Measurements from ENCODE around the gene COL6A5. TPM values are rescaled to one million over a fixed set of nuclear protein-coding genes. Genes with fewer than 3 reads are reported as not detected.
"Not testable (repeated sequence)": the region's sequence is repeated elsewhere in the genome, so short reads cannot be mapped to it uniquely, and the experiment has no call there.

The COL6A5 gene
- total RNA-seq, 1 experiment from 2014 or later: not detected

- H3K36me3 ChIP-seq (ENCODE audit: control insufficient read depth, insufficient read depth, low read length); H3K4me3 Mint-ChIP-seq (ENCODE audit: unreplicated experiment); H3K9me3 ChIP-seq; H3K27me3 Mint-ChIP-seq (ENCODE audit: insufficient read depth, unreplicated experiment); intact Hi-C loops (cut with micrococcal nuclease; ENCODE audit: unreplicated experiment); H3K4me1 ChIP-seq; H3K27ac Mint-ChIP-seq (ENCODE audit: unreplicated experiment); CTCF ChIA-PET; H3K27me3 ChIP-seq (replicated peaks; ENCODE audit: control insufficient read depth, insufficient read depth, low read length); H3K4me3 ChIP-seq (ENCODE audit: low read depth, low read length); BruUV-seq (replicated peaks); H3K36me3 Mint-ChIP-seq (ENCODE audit: insufficient read depth, unreplicated experiment); POLR2A ChIA-PET: not testable (repeated sequence)
- Mint-ChIP-seq H3K9me3 (ENCODE audit: unreplicated experiment) (peaks cover 24% of the 10 kb centered on the region), H3K4me1 (ENCODE audit: low read depth, unreplicated experiment) (peaks cover 11% of the 10 kb centered on the region)
- peak; percentile 51 to 59 for DNase-seq
Measured at GRCh38 chr3:130448155-130448554, 102.7 kb downstream of the COL6A5 start.

DNA sequence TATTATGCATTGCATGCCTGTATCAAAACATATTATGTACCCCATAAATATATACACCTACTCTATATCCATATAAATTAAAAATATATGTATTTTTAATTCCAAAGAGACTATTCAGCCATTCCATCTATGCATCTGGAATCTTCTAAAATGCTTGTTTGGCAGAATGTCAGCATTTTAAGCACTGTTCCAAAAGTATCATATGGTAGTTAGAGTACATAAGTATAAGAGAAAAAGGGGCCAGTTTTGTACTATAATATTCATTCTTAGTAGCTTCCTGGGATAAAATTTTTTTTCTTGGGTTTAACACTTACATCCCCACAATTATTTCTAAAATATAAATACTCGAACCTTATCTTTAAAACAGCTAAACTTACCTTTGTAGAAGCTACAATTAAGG lies 111.1 kb downstream of the COL6A5 start:
- intact Hi-C loops (cut with micrococcal nuclease; ENCODE audit: unreplicated experiment): no loop called here
- DNase-seq: no peak
- Mint-ChIP-seq H3K36me3 (ENCODE audit: insufficient read depth, unreplicated experiment) (no peaks in the 10 kb centered on the region), H3K9me3 (ENCODE audit: unreplicated experiment) (peaks cover 7% of the 10 kb centered on the region), H3K27ac (ENCODE audit: unreplicated experiment) (no peak overlapping the region), H3K4me1 (ENCODE audit: low read depth, unreplicated experiment) (peaks cover 6% of the 10 kb centered on the region), H3K4me3 (ENCODE audit: unreplicated experiment) (no peak overlapping the region), H3K27me3 (ENCODE audit: insufficient read depth, unreplicated experiment) (no peaks in the 10 kb centered on the region)
- ChIA-PET POLR2A (no interaction called here), CTCF (no interaction called here)
- Histone ChIP-seq H3K4me1 (no peaks in the 10 kb centered on the region), H3K4me3 (ENCODE audit: low read depth, low read length) (no peak overlapping the region), H3K27me3 (replicated peaks; ENCODE audit: control insufficient read depth, insufficient read depth, low read length) (no peaks in the 10 kb centered on the region), H3K36me3 (ENCODE audit: control insufficient read depth, insufficient read depth, low read length) (no peaks in the 10 kb centered on the region), H3K9me3 (no peaks in the 10 kb centered on the region)
- BruUV-seq (replicated peaks): no TSS peak
- TF ChIP-seq CTCF (IDR thresholded peaks at IDR 0.05; ENCODE audit: insufficient read depth in 1 of 2, low read depth in 1 of 2, low read length in 1 of 2, severe bottlenecking in 1 of 2, unreplicated experiment in 1 of 2): no peak

- BruUV-seq (replicated peaks): no TSS peak
- Mint-ChIP-seq H3K9me3 (ENCODE audit: unreplicated experiment) (no peaks in the 10 kb centered on the region), H3K36me3 (ENCODE audit: insufficient read depth, unreplicated experiment) (no peaks in the 10 kb centered on the region), H3K4me3 (ENCODE audit: unreplicated experiment) (no peak overlapping the region), H3K27ac (ENCODE audit: unreplicated experiment) (no peak overlapping the region), H3K27me3 (ENCODE audit: insufficient read depth, unreplicated experiment) (no peaks in the 10 kb centered on the region), H3K4me1 (ENCODE audit: low read depth, unreplicated experiment) (peaks cover 6% of the 10 kb centered on the region)
- Histone ChIP-seq H3K4me3 (ENCODE audit: low read depth, low read length) (no peak overlapping the region), H3K4me1 (no peaks in the 10 kb centered on the region), H3K36me3 (ENCODE audit: control insufficient read depth, insufficient read depth, low read length) (no peaks in the 10 kb centered on the region), H3K27me3 (replicated peaks; ENCODE audit: control insufficient read depth, insufficient read depth, low read length) (no peaks in the 10 kb centered on the region), H3K9me3 (no peaks in the 10 kb centered on the region)
- POLR2A ChIA-PET: no interaction called here
- DNase-seq: no peak
- intact Hi-C loops (cut with micrococcal nuclease; ENCODE audit: unreplicated experiment): no loop called here
- CTCF ChIA-PET: no interaction called here
- no peak for TF ChIP-seq CTCF (IDR thresholded peaks at IDR 0.05; ENCODE audit: insufficient read depth in 1 of 2, low read depth in 1 of 2, low read length in 1 of 2, severe bottlenecking in 1 of 2, unreplicated experiment in 1 of 2)
Measured at GRCh38 chr3:130457671-130458070, 112.2 kb downstream of the COL6A5 start.

DNA sequence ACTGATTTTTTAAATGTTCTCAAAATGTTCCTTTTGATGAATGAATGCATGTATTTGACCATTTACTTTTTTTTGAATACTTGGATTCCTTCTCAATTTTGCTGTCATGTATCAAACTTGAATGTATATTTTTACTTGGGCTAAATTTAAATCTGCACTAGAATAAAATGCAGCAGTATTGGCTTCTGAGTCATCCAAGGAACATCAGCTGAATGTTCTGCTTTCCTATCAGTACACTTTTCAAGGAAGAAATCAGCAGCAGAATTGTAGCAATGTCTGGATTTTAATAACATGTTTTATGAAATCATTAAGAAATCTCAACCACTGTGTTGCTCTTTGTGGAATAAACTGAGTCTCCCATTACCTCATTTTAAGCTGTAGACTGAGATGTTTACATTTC lies 114.5 kb downstream of the COL6A5 start:
- no peak overlapping the region for H3K4me3 Mint-ChIP-seq (ENCODE audit: unreplicated experiment)
- no peaks in the 10 kb centered on the region for H3K9me3 Mint-ChIP-seq (ENCODE audit: unreplicated experiment)
- CTCF ChIA-PET: no interaction called here
- BruUV-seq (replicated peaks): no TSS peak
- H3K4me3 ChIP-seq (ENCODE audit: low read depth, low read length): no peak overlapping the region
- H3K36me3 ChIP-seq (ENCODE audit: control insufficient read depth, insufficient read depth, low read length): no peaks in the 10 kb centered on the region
- H3K27ac Mint-ChIP-seq (ENCODE audit: unreplicated experiment): no peak overlapping the region
- no peaks in the 10 kb centered on the region for H3K36me3 Mint-ChIP-seq (ENCODE audit: insufficient read depth, unreplicated experiment)
- peaks cover 6% of the 10 kb centered on the region for H3K4me1 Mint-ChIP-seq (ENCODE audit: low read depth, unreplicated experiment)
- POLR2A ChIA-PET: no interaction called here
- H3K4me1 ChIP-seq: no peaks in the 10 kb centered on the region
- H3K27me3 ChIP-seq (replicated peaks; ENCODE audit: control insufficient read depth, insufficient read depth, low read length): no peaks in the 10 kb centered on the region
- no peaks in the 10 kb centered on the region for H3K9me3 ChIP-seq
- no peak for DNase-seq
- no peak for TF ChIP-seq CTCF (IDR thresholded peaks at IDR 0.05; ENCODE audit: insufficient read depth in 1 of 2, low read depth in 1 of 2, low read length in 1 of 2, severe bottlenecking in 1 of 2, unreplicated experiment in 1 of 2)
- intact Hi-C loops (cut with micrococcal nuclease; ENCODE audit: unreplicated experiment): no loop called here
- H3K27me3 Mint-ChIP-seq (ENCODE audit: insufficient read depth, unreplicated experiment): peaks cover 3% of the 10 kb centered on the region

Measured in Caco-2 (cell line).